GF-D8 (cell line): Measurements from ENCODE around the gene RBM45.
"Not testable (repeated sequence)": the region's sequence is repeated elsewhere in the genome, so short reads cannot be mapped to it uniquely, and the experiment has no call there.

Experiments
- DNase-seq: peaks from one replicate; lab custom pipeline; 2025; lab: John Stamatoyannopoulos, UW

RBM45 gene

GRCh38 chr2:178106053-178106452 lies 6.2 kb upstream of the RBM45 start:
- DNase-seq: no peak

GRCh38 chr2:178108176-178108575 lies 4.1 kb upstream of the RBM45 start:
- no peak for DNase-seq

- peak; percentile 6 for DNase-seq
Observed at GRCh38 chr2:178109813-178110212, 2.4 kb upstream of the RBM45 start.

DNA sequence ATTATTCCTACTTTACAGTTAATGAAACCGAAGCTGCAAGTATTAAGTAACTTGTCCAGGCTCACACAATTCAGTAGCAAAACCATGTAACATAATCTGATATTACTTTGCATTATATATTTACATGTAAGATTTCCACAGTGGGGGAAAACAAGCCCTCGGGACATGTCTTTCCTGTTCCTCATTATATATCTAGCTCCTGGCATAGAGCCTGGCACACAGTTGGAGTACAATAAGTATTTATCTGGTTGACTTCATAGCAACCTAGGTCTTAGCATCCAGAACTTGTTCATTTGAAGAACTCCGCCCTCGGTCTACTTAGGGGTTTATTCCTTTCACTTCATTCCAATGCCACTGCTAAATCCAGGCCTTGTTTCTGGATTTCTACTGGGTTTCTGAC lies 1.6 kb upstream of the RBM45 start:
- DNase-seq: no peak

- DNase-seq: no peak
Observed at GRCh38 chr2:178111743-178112142, 494 bp upstream of the RBM45 start.

DNA sequence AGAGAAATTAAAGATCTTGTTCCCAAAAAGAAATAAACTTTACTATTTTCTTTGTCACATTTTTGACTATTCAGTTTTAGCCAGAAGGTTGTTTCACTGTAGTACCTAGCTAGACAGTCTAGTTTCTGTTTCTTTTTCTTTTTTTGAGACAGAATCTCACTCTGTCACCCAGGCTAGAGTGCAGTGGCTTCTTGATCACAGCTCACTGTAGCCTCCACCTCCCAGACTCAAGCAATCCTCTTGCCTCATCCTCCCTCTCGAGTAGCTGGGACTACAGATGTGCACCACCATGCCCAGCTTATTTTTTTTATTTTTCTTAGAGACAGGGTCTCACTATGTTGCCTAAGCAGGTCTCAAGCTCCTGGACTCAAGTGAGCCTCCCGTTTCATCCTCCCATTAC lies 2.2 kb downstream of the RBM45 start:
- no peak for DNase-seq

GRCh38 chr2:178115271-178115670 lies 3.0 kb downstream of the RBM45 start:
- DNase-seq: no peak

GRCh38 chr2:178117725-178118124 lies 5.5 kb downstream of the RBM45 start:
- DNase-seq: no peak

DNA sequence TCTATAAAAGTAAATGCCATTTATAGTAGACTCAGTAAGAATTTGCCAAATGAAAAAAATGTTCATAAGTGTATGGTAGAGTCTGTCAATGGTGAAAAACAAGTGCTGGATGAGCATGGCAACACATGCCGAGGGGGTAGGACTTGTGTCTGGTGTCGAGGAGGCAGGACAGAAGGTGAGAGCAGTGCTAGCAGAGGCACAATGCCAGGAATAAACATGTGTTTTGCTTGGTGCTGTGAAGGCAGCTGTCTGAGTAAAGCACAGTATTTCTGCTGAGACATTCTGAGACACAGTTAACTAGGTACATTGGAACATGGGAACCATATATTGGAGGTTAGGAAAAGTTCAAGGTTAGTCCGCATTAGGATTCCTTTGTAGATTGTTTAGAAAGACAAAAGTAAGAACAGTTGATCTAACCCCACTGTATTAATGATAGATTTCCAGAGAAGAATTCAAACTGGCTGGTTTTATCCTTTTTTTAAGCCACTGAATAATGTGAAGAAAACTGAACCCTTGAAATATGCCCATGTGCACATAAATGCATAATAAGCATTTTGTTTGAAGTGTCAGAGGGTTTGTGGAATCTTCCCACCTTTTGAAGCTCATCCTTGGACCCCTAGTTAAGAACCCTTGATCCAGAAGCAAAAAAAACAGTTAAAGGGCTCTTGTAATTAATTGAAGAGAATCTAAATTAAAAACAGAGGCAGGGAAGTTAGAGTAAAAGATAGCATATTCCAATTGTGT lies 7.1 kb downstream of the RBM45 start:
- no peak for DNase-seq

DNA sequence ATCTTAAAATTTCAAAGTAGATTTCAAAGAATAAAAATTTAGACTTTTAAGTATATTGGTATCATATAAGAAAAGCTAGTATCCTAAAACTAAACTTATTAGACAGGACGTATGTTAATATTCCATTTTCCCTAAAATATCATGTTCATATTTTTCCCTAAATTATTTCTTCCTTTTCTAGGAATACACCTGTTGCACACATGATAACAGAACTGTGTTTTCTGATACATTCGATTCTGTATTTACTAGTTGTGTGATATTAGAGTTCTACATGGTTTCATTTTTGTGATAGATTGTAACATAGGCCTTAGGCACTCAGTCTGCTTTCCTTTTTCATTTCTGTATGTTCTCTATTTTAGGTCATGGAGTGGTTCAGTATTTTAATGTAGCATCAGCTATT lies 10.9 kb downstream of the RBM45 start:
- DNase-seq: no peak

DNA sequence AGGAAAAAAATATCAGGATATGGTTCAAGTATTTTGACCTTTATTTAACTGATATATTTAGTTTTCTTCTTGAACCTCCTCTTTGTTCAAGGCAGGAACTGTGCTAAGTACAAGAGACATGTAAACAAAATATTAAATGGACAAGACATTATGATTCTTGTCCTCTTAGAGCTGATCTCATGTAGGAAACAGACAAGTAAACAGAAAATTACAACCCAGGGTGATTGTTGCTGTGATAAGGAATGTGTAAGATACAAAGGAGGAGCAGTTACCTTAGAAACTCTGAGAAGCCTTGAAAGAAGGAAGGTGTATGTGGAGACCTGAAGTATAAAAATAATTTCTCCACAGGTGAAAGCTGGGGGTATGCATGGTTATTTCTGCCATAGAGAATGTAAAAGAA lies 12.9 kb downstream of the RBM45 start:
- no peak for DNase-seq

DNA sequence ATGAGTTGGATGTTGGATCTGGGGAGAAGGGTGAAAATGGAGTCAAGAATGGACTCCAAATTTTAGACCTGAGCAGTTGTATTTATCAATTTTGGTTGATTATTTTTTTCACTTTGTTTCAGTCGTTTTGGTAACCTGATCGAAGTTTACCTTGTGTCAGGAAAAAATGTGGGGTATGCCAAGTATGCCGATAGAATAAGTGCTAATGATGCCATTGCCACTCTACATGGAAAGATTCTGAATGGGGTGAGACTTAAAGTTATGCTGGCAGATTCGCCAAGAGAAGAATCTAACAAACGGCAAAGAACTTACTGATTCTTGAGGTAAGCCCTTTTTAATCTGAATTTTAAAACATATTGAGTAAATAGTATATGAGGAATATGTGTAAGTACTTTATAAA lies 13.6 kb downstream of the RBM45 start:
- no peak for DNase-seq

DNA sequence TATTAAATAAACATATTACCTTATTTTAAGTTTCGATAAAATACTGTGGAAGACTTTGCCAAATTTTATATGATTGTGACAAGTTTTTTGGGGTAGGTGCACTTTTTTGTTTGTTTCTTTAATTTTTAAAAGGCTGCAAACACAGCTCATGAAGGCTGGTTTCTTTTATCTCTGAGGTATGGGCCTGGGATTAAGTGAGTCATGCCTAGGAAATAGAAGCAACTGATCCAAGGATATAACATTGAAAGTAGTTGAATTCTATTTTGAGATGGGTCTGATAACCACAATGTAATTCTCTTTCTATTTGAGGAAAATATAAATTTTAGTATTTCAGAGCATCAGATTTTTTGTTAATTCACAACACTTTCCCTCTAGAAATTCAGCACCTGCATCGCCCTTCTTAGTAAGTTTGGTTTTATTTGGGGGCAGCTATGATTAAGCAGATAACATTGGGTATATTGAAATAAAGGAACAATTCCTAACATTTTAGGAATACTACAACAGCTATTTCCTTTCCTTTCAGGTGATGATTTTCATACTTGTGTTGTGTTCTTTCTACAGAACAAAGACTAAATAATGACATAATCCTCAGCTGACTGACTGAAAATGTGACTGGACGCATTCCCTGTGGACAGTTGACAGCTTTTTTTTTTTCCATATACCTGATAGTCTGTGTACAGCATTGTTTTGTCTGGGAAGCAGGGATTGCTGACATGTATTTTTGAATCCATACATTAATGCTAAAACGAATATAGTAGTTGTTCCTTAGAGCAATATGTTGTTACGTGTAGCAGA lies 16.8 kb downstream of the RBM45 start:
- no peak for DNase-seq

GRCh38 chr2:178136321-178137025 lies 24.2 kb downstream of the RBM45 start:
- DNase-seq: no peak

DNA sequence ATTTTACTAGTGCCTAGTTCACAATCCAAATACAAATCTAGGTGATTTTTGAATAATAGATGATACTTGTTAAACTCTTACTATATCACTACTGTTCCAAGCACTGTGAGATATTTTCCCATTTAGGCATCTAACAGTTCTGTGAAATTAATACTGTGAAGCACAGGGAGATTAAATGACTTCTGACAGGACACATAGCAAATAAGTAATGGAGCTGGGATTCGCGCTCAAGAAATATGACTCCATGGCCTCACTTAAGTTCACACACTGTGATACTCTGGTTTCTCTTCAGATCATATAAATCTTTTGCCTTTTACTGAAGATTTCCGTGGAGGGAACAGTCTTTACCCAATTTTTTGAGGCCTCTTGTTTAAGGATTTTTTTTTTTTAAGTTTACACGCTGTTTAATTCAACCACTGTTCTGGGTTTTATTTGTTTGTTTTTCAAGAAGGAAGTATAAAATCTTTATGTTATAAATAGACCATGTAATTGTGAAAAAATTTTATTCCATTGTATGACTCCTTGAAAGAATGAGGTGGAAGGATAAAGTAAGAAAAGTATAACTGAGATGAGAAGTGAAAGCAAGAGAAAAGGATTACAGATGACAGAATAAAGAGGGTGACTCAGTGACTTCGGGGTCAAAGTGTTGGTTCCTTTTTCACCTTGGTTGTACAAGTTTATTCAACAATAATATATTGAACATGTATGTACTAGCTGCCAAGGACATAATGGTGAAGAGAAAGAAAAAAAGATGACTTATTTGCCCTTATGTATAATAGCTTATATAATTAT lies 30.2 kb downstream of the RBM45 start:
- no peak for DNase-seq

- no peak for DNase-seq
Observed at GRCh38 chr2:178143481-178143880, 31.2 kb downstream of the RBM45 start.

GRCh38 chr2:178152033-178152432 lies 39.8 kb downstream of the RBM45 start:
- no peak for DNase-seq

DNA sequence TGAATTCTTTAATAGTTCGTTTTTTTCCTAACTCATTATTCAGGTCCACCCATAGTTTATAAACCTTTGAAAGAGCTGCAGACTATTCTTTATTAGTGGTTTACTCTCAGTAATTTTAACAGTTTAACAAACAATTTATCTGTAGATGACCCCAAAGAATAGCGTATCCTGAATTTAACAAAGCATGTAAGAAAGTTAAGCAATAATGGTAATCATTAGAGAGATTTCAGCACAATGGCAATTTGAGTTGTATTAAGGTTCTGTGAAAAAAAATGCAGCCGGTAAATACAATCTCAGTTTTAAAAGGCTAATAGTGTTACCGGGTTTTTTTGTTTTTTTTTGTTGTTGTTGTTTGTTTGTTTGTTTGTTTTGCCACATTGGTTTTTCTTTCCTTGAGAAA lies 40.3 kb downstream of the RBM45 start:
- DNase-seq: no peak

DNA sequence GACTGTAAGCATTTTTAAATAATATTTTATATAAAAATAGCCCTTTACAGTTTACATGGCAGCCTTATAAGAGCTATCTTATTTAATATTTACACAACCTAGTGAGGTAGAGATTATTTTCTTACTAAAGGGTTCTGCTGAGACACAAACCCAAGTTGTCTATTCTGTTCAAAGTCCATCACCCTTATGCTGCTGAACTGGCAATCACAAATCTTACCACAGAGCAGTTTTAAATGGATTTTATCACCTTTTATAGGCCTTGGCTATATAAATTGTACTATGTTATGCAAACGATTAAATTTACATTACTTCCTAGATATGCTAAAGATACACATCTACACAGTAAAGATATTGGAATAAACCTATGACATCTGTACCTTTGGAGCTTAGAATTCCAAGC lies 40.7 kb downstream of the RBM45 start:
- no peak for DNase-seq

- not testable (repeated sequence) for DNase-seq
Observed at GRCh38 chr2:178153878-178154277, 41.6 kb downstream of the RBM45 start.

GRCh38 chr2:178155524-178155923 lies 43.3 kb downstream of the RBM45 start:
- no peak for DNase-seq

GRCh38 chr2:178157574-178157973 lies 45.3 kb downstream of the RBM45 start:
- no peak for DNase-seq
